CD8-positive, alpha-beta memory T cell (primary cell): Measurements from ENCODE around the gene LSAMP. TPM values are rescaled to one million over a fixed set of nuclear protein-coding genes. Genes with fewer than 3 reads are reported as not detected.

Source experiments
- CTCF ChIA-PET: fragments of 350-600 bp; sonication (Branson Sonifier 250); formaldehyde crosslinking; loops from one replicate; lab custom pipeline; 2021; ENCODE audit warnings: antibody characterized with exemption; lab: Charles Lee
- POLR2A ChIA-PET: fragments of 350-600 bp; sonication (Branson Sonifier 250); formaldehyde crosslinking; loops from one replicate; lab custom pipeline; 2021; ENCODE audit warnings: antibody characterized with exemption; lab: Charles Lee
- DNase-seq, 5 donors: peaks; one replicate each; pipeline versions ENCODE4 v3.0.0 to v3.0.0-alpha.2; 2020 to 2022; ENCODE audit warnings: mixed read lengths in 1 of 5
- H3K27ac ChIP-seq: one replicate; pipeline ENCODE4 v1.7.0; 2013; ENCODE audit warnings: low read depth, mild to moderate bottlenecking, low read length, moderate library complexity
- H3K27me3 ChIP-seq: 2 replicates; pipeline ENCODE4 v1.7.0; 2013; ENCODE audit warnings: low read length, mild to moderate bottlenecking; ENCODE audit not compliant: insufficient read depth, poor library complexity, severe bottlenecking
- H3K36me3 ChIP-seq: 2 replicates; pipeline ENCODE4 v1.7.0; 2013; ENCODE audit warnings: mild to moderate bottlenecking, low read length, moderate library complexity; ENCODE audit not compliant: insufficient read depth
- H3K4me1 ChIP-seq: 2 replicates; pipeline ENCODE4 v1.7.0; 2013; ENCODE audit warnings: mild to moderate bottlenecking, low read length, moderate library complexity; ENCODE audit not compliant: insufficient read depth
- H3K4me3 ChIP-seq: 2 replicates; pipeline ENCODE4 v1.7.0; 2013; ENCODE audit warnings: mild to moderate bottlenecking, low read length
- H3K9me3 ChIP-seq: 2 replicates; pipeline ENCODE4 v1.7.0; 2013; ENCODE audit warnings: mild to moderate bottlenecking, low read length
- H3K27ac Mint-ChIP-seq, 8 donors: one replicate each; pipeline ENCODE4 v1.8.0; 2020 to 2021; ENCODE audit warnings: mixed read lengths in 8 of 8, mild to moderate bottlenecking in 6 of 8, inconsistent platforms in 3 of 8, moderate library complexity in 3 of 8
- H3K27me3 Mint-ChIP-seq, 2 donors: one replicate each; pipeline ENCODE4 v1.8.0; 2020 to 2021; ENCODE audit warnings: mixed read lengths in 2 of 2, mild to moderate bottlenecking in 1 of 2, moderate library complexity in 1 of 2
- H3K36me3 Mint-ChIP-seq, 3 donors: one replicate each; pipeline ENCODE4 v1.8.0; 2020 to 2021; ENCODE audit warnings: mixed read lengths in 3 of 3, inconsistent platforms in 1 of 3, mild to moderate bottlenecking in 1 of 3
- H3K4me1 Mint-ChIP-seq, 3 donors: one replicate each; pipeline ENCODE4 v1.8.0; 2020 to 2021; ENCODE audit warnings: mixed read lengths in 3 of 3, inconsistent platforms in 1 of 3, mild to moderate bottlenecking in 1 of 3
- H3K4me3 Mint-ChIP-seq, 7 donors: one replicate each; pipeline ENCODE4 v1.8.0; 2020 to 2021; ENCODE audit warnings: mixed read lengths in 7 of 7, mild to moderate bottlenecking in 6 of 7, moderate library complexity in 4 of 7, inconsistent platforms in 2 of 7
- H3K9me3 Mint-ChIP-seq, 5 donors: one replicate each; pipeline ENCODE4 v1.8.0; 2020 to 2022; ENCODE audit warnings: mixed read lengths in 5 of 5, mild to moderate bottlenecking in 3 of 5, moderate library complexity in 2 of 5, inconsistent platforms in 1 of 5
- polyA plus RNA-seq: library from polyadenylated mRNA; unstranded; fragments of 300-500 nt; fragmentation: Illumina TruSeq; gene quantifications from one replicate; pipeline ENCODE4 v1.2.3, GENCODE V29; 2021
- total RNA-seq, 2 experiments: library from RNA; stranded (reverse); gene quantifications; one replicate each; pipeline ENCODE4 v1.2.3, GENCODE V29; 2021

The LSAMP gene
- total and polyA plus RNA-seq, 3 experiments from 2014 or later, result not detected

DNA sequence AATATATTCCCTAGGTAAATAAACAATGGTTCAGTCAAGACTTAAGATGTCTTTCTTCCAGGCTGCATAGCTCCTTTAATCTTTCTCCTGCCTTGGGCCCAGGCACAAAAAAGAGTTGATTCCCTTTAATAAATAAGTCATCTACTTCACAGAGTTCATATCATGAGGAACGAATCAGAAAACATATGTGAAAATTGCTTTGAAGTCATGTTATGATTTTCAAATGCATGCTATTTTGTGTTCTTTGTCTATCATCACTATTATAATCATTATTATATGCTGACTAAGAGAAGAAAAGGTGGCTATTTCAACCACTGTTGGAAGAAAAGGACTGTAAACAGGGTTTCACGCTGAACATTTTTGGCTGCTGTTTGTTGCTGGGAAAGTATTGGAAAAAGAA is 70.4 kb downstream of the LSAMP start:
- H3K4me1 ChIP-seq, result no peaks in the 10 kb centered on the region
- H3K36me3 ChIP-seq, result no peaks in the 10 kb centered on the region
- DNase-seq, result no peak
- H3K27me3 ChIP-seq, result no peaks in the 10 kb centered on the region
- no peaks in the 10 kb centered on the region for H3K4me1 Mint-ChIP-seq
- H3K9me3 ChIP-seq, result no peaks in the 10 kb centered on the region
- H3K27ac Mint-ChIP-seq, result no peak overlapping the region
- H3K27ac ChIP-seq, result no peak overlapping the region
- no peaks in the 10 kb centered on the region for H3K27me3 Mint-ChIP-seq
- peaks cover 0 to 8% (median 2%) of the 10 kb centered on the region in 5 donors for H3K9me3 Mint-ChIP-seq
- CTCF ChIA-PET, result no interaction called here
- no peak overlapping the region for H3K4me3 Mint-ChIP-seq
- no peak overlapping the region for H3K4me3 ChIP-seq
- POLR2A ChIA-PET, result no interaction called here
- H3K36me3 Mint-ChIP-seq, result no peaks in the 10 kb centered on the region

DNA sequence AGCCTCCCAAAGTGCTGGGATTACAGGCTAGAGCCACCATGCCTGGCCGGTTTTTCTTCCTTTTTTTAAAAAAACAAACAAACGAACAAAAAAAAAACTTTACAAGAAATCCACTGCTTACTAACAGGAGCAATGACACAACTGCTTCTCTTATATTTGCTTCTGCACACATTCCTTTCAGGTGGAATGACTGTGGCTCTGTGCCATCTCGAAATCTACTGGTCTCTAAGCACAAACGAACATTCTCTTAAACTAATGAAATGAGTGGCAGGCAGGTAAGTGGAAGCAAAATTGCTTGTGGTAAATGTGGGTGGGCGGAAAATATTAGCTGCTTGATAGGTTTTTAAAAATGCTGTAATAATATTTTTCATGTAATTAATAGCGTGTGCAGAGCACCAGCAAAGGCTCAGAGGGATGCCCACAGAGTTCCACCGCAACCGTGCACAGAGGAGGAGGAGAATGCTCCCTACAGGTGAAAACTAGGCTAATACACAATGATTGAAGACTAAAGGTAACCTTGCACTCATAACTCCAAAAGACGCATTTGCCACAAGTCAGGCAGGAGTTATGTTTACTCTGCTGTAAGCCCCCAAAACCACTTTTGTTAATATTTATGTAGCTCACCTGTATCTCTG is 77.4 kb downstream of the LSAMP start:
- no peaks in the 10 kb centered on the region for H3K36me3 ChIP-seq
- no peaks in the 10 kb centered on the region for H3K27me3 ChIP-seq
- DNase-seq, result no peak
- ChIA-PET CTCF (no interaction called here), POLR2A (no interaction called here)
- no peak overlapping the region for H3K4me3 ChIP-seq
- H3K4me3 Mint-ChIP-seq, result no peak overlapping the region
- H3K27ac ChIP-seq, result no peak overlapping the region
- no peak overlapping the region for H3K27ac Mint-ChIP-seq
- H3K36me3 Mint-ChIP-seq, result no peaks in the 10 kb centered on the region
- peaks cover 0 to 1% of the 10 kb centered on the region in 2 donors for H3K27me3 Mint-ChIP-seq
- no peaks in the 10 kb centered on the region for H3K4me1 Mint-ChIP-seq
- no peaks in the 10 kb centered on the region for H3K9me3 ChIP-seq
- peaks cover 3 to 23% (median 5%) of the 10 kb centered on the region in 5 donors for H3K9me3 Mint-ChIP-seq
- H3K4me1 ChIP-seq, result no peaks in the 10 kb centered on the region

DNA sequence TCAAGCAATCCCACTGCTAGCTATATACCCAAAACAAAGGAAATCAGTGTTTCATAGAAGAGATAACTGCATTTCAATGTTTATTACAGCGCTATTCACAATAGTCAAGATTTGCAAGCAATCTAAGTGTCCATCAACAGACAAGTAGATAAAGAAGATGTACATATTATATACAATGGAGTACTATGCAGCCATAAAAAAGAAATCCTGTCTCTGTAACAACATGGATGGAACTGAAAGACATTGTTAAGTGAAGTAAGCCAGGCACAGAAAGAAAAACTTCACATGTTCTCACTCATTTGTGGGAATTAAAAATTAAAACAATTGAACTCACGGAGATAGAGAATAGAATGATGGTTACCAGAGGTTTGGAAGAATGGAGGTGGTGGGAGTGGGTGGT is 89.2 kb downstream of the LSAMP start:
- CTCF ChIA-PET, result no interaction called here
- H3K4me1 ChIP-seq, result no peaks in the 10 kb centered on the region
- H3K36me3 Mint-ChIP-seq, result no peaks in the 10 kb centered on the region

DNA sequence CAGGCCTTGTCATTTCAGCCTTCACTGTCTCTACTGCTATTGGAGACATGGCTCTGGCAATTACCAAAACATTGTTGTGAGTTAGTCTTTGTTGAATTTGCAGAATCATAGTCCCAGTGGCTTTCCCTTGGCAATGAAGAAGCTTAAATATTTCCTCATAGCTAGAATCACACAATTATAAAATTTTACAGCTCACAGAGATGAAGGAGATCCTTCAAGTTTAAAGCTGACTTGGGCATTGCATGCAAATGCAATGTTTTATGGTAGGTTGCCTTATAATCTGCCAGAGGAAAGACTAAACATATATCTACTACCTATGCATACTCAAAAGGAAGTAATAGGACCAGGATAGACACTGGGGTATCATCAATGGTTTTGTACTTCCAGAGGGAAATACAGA is 90.9 kb downstream of the LSAMP start:
- CTCF ChIA-PET, result no interaction called here
- Histone ChIP-seq H3K27ac (no peak overlapping the region), H3K4me1 (no peaks in the 10 kb centered on the region), H3K27me3 (no peaks in the 10 kb centered on the region), H3K9me3 (no peaks in the 10 kb centered on the region), H3K36me3 (no peaks in the 10 kb centered on the region), H3K4me3 (no peak overlapping the region)
- no peak overlapping the region for H3K27ac Mint-ChIP-seq
- no peak for DNase-seq
- POLR2A ChIA-PET, result no interaction called here
- H3K36me3 Mint-ChIP-seq, result peaks cover 0 to under 1% (median 0%) of the 10 kb centered on the region in 3 donors
- no peak overlapping the region for H3K4me3 Mint-ChIP-seq
- H3K9me3 Mint-ChIP-seq, result peaks cover 1 to 10% (median 2%) of the 10 kb centered on the region in 5 donors
- no peaks in the 10 kb centered on the region for H3K27me3 Mint-ChIP-seq
- H3K4me1 Mint-ChIP-seq, result no peaks in the 10 kb centered on the region

More for the DNA sequence above, 89.2 kb downstream of the LSAMP start:
- H3K4me3 Mint-ChIP-seq, result no peak overlapping the region
- no peaks in the 10 kb centered on the region for H3K4me1 Mint-ChIP-seq
- no peaks in the 10 kb centered on the region for H3K27me3 ChIP-seq
- no peak overlapping the region for H3K27ac Mint-ChIP-seq
- POLR2A ChIA-PET, result no interaction called here
- DNase-seq, result no peak
- H3K9me3 Mint-ChIP-seq, result peaks cover 2 to 10% (median 4%) of the 10 kb centered on the region in 5 donors
- no peak overlapping the region for H3K4me3 ChIP-seq
- H3K27ac ChIP-seq, result no peak overlapping the region
- H3K36me3 ChIP-seq, result no peaks in the 10 kb centered on the region
- no peaks in the 10 kb centered on the region for H3K27me3 Mint-ChIP-seq
- no peaks in the 10 kb centered on the region for H3K9me3 ChIP-seq

DNA sequence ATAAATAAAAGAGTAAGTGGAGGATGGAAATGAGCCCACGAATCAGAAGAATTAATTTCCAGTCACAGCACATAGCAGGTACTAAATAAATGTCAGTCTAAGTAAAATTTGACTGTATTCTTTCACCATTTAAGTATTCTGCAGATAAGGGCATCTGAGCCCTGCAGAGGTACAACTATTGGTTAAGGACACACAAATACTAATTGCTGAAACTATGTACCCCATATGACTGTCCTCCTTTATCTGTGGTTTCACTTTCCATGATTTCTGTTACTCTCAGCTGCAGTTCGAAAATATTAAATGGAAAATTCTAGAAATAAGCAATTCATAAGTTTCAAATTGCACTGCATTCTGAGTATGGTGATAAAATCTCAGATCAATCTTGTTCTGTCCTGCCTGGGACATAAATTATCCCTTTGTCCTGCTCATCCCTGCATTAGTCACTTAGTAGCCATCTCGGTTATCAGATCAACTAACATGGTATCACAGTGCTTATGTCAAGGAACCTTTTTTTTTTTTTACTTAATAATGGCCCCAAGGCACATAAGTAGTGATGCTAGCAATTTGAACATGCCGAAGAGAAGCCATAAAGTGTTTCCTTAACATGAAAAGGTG is 95.1 kb downstream of the LSAMP start:
- Histone ChIP-seq H3K27ac (no peak overlapping the region), H3K36me3 (no peaks in the 10 kb centered on the region), H3K4me1 (no peaks in the 10 kb centered on the region), H3K27me3 (no peaks in the 10 kb centered on the region), H3K4me3 (no peak overlapping the region), H3K9me3 (no peaks in the 10 kb centered on the region)
- no peak overlapping the region for H3K27ac Mint-ChIP-seq
- no peaks in the 10 kb centered on the region for H3K27me3 Mint-ChIP-seq
- POLR2A ChIA-PET, result no interaction called here
- no peak overlapping the region for H3K4me3 Mint-ChIP-seq
- peaks cover 0 to 3% (median 2%) of the 10 kb centered on the region in 5 donors for H3K9me3 Mint-ChIP-seq
- H3K4me1 Mint-ChIP-seq, result no peaks in the 10 kb centered on the region
- peaks cover 0 to 1% (median 0%) of the 10 kb centered on the region in 3 donors for H3K36me3 Mint-ChIP-seq
- CTCF ChIA-PET, result no interaction called here
- DNase-seq, result no peak

DNA sequence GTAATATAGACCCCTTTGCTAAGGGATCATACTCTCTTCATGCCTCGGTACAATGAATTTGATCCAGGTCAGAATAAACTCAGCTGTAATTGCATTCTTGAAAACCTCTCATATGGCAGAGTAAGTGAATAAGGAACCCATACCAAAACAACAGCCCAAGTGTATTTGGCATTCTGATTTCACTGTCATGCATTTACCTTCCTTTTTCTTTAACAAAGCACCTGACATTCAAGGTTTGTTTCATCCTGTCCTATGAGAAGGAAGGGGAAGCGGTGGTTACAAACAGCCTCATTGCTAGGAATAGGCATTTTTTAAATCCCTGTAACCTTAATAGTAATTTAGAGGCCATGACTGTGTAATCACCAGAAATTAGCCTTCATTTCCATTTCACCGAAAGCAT is 97.1 kb downstream of the LSAMP start:
- no peak for DNase-seq
- Mint-ChIP-seq H3K36me3 (peaks cover 0 to 1% (median 0%) of the 10 kb centered on the region in 3 donors), H3K27ac (no peak overlapping the region), H3K4me1 (no peaks in the 10 kb centered on the region), H3K4me3 (no peak overlapping the region), H3K27me3 (no peaks in the 10 kb centered on the region), H3K9me3 (peaks cover 1 to 3% (median 2%) of the 10 kb centered on the region in 5 donors)
- Histone ChIP-seq H3K4me1 (no peaks in the 10 kb centered on the region), H3K4me3 (no peak overlapping the region), H3K27ac (no peak overlapping the region), H3K9me3 (no peaks in the 10 kb centered on the region), H3K36me3 (no peaks in the 10 kb centered on the region), H3K27me3 (no peaks in the 10 kb centered on the region)
- ChIA-PET CTCF (no interaction called here), POLR2A (no interaction called here)

DNA sequence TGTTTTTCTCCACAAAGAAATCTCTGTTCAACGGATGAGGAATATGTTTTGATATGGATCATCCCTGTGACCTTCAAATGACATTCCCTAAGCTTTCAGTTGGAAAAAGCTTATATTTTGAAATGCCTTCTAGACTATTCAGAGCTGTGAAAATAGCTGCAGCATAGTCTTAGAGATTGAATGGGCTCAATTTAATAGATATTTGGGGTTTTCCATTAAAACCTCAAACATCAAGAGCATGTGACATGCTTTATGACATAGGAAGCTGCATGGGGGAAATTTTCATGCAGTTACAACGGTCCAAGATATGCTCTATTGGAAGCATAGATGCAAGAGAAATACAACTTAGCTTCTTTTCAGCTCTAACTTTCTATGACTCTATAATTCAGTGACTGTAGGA is 102.8 kb downstream of the LSAMP start:
- Mint-ChIP-seq H3K27me3 (no peaks in the 10 kb centered on the region), H3K4me1 (no peaks in the 10 kb centered on the region), H3K4me3 (no peak overlapping the region), H3K9me3 (peaks cover 0 to 8% (median 0%) of the 10 kb centered on the region in 5 donors), H3K36me3 (peaks cover 0 to 2% (median 0%) of the 10 kb centered on the region in 3 donors), H3K27ac (no peak overlapping the region)
- no peaks in the 10 kb centered on the region for H3K9me3 ChIP-seq
- ChIA-PET CTCF (no interaction called here), POLR2A (no interaction called here)
- H3K27me3 ChIP-seq, result no peaks in the 10 kb centered on the region
- no peaks in the 10 kb centered on the region for H3K36me3 ChIP-seq
- H3K4me3 ChIP-seq, result no peak overlapping the region
- H3K27ac ChIP-seq, result no peak overlapping the region
- no peaks in the 10 kb centered on the region for H3K4me1 ChIP-seq
- DNase-seq, result no peak

DNA sequence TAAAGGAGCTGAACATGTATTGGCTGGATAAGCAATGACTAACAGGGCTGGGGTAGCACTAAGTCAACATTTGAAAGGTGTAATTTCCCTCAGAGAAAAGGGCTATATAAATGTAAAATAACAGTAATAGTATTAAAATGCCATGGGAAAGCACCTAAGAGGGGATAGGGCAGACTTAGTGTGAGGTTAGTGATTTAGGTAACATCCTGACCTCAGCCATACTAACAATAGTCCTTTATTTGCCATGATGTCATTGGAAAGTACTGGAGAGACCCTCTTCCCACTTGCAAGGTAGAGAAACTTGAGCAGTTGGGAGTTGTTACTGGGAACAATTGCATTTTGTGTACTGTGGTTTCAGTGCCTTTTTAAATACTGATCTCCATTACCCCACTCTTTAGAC is 103.4 kb downstream of the LSAMP start:
- Histone ChIP-seq H3K9me3 (no peaks in the 10 kb centered on the region), H3K4me1 (no peaks in the 10 kb centered on the region), H3K4me3 (no peak overlapping the region), H3K27ac (no peak overlapping the region), H3K27me3 (no peaks in the 10 kb centered on the region), H3K36me3 (no peaks in the 10 kb centered on the region)
- Mint-ChIP-seq H3K9me3 (peaks cover 0 to 8% (median 0%) of the 10 kb centered on the region in 5 donors), H3K27me3 (no peaks in the 10 kb centered on the region), H3K27ac (no peak overlapping the region), H3K36me3 (peaks cover 0 to 2% (median 0%) of the 10 kb centered on the region in 3 donors), H3K4me1 (no peaks in the 10 kb centered on the region), H3K4me3 (no peak overlapping the region)
- POLR2A ChIA-PET, result no interaction called here
- DNase-seq, result no peak
- CTCF ChIA-PET, result no interaction called here
